ENCODE measurements around the gene FGF12. TPM values are rescaled to one million over a fixed set of nuclear protein-coding genes. Genes with fewer than 3 reads are reported as not detected.

Gene FGF12
- total RNA-seq, 1 donor from 2014 or later = not detected

DNA sequence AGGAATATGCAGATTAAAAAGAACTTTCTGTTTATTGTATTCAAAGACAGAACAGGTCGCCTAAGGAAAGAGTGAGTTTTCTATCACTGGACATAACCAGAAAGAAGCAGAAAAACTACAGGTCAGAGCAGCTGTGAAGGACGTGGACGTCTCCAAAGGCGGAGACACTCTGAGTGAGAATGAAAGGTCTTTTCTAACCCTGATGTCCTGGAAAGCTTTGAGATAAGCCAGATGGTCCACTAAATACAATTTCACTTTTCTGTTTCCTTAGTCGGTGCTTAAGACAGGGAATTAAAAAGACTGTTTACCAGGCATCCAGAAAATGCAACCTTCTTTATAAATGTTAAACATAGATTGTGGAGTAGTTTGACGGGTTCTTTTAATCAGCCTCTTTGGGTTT is 360.4 kb downstream of the FGF12 start:
- no peaks in the 10 kb centered on the region for H3K27me3 Mint-ChIP-seq (ENCODE audit: insufficient read depth)
- no peaks in the 10 kb centered on the region for H3K36me3 Mint-ChIP-seq (ENCODE audit: low read depth)
- no peak for DNase-seq (ENCODE audit: low spot score)
- no peaks in the 10 kb centered on the region for H3K4me1 Mint-ChIP-seq (ENCODE audit: low read depth)
- no peak overlapping the region for H3K27ac Mint-ChIP-seq
- intact Hi-C loops (cut with micrococcal nuclease) = no loop called here
- H3K9me3 Mint-ChIP-seq = no peaks in the 10 kb centered on the region
- no peak overlapping the region for H3K4me3 Mint-ChIP-seq

DNA sequence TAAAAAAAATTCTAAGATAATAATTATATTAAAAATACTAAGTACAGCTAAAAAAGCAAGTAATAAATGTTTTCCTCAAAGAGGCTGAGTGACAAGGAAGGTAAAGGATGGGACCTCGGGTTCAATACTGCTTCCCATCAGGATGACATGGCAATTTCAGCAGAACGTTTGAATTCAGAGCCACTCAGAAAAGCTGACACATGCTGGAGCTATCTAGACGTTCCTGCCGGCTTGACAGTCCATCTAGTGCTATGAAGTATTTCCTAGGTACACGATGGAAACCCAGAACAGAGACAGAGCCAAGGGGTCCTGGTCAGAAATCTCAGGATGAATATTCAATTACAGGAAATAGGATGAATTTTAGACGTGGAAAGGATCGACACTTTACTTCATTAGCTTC is 361.8 kb downstream of the FGF12 start:
- no peaks in the 10 kb centered on the region for H3K36me3 Mint-ChIP-seq (ENCODE audit: low read depth)
- intact Hi-C loops (cut with micrococcal nuclease) = no loop called here
- no peaks in the 10 kb centered on the region for H3K4me1 Mint-ChIP-seq (ENCODE audit: low read depth)
- no peaks in the 10 kb centered on the region for H3K27me3 Mint-ChIP-seq (ENCODE audit: insufficient read depth)
- no peak overlapping the region for H3K27ac Mint-ChIP-seq
- H3K4me3 Mint-ChIP-seq = no peak overlapping the region
- H3K9me3 Mint-ChIP-seq = no peaks in the 10 kb centered on the region
- no peak for DNase-seq (ENCODE audit: low spot score)

DNA sequence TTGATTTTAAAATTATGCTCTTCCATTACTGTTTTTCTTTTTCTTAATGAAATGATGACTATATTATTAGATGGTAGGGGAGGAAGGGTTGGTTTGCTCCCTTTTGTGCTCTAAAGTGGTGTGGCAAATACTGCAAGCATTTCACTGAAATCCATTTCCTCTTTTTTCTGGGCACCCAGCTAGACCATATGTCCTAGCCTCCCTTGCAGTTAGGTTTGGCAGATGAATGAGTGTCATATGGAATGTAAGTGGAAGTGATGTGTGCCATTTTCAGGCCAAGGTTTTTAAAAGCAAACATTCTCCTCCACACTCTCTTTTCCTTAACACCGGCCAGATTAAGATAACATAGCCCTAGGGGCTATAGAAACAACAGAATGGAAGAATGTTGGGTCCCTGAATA is 363.0 kb downstream of the FGF12 start:
- H3K4me1 Mint-ChIP-seq (ENCODE audit: low read depth) = no peaks in the 10 kb centered on the region
- no peak overlapping the region for H3K27ac Mint-ChIP-seq
- intact Hi-C loops (cut with micrococcal nuclease) = no loop called here
- H3K9me3 Mint-ChIP-seq = no peaks in the 10 kb centered on the region
- DNase-seq (ENCODE audit: low spot score) = no peak
- no peaks in the 10 kb centered on the region for H3K27me3 Mint-ChIP-seq (ENCODE audit: insufficient read depth)
- no peaks in the 10 kb centered on the region for H3K36me3 Mint-ChIP-seq (ENCODE audit: low read depth)
- no peak overlapping the region for H3K4me3 Mint-ChIP-seq

- Mint-ChIP-seq H3K4me1 (ENCODE audit: low read depth) (no peaks in the 10 kb centered on the region), H3K27me3 (ENCODE audit: insufficient read depth) (peaks cover 5% of the 10 kb centered on the region), H3K9me3 (no peaks in the 10 kb centered on the region), H3K27ac (no peak overlapping the region), H3K36me3 (ENCODE audit: low read depth) (no peaks in the 10 kb centered on the region), H3K4me3 (no peak overlapping the region)
- intact Hi-C loops (cut with micrococcal nuclease) = no loop called here
- DNase-seq (ENCODE audit: low spot score) = no peak
Measured at GRCh38 chr3:192354687-192355086, 372.7 kb downstream of the FGF12 start.

GRCh38 chr3:192352142-192352541 is 375.2 kb downstream of the FGF12 start:
- Mint-ChIP-seq H3K27me3 (ENCODE audit: insufficient read depth) (peaks cover 5% of the 10 kb centered on the region), H3K36me3 (ENCODE audit: low read depth) (no peaks in the 10 kb centered on the region), H3K9me3 (no peaks in the 10 kb centered on the region), H3K4me1 (ENCODE audit: low read depth) (no peaks in the 10 kb centered on the region), H3K27ac (no peak overlapping the region), H3K4me3 (no peak overlapping the region)
- intact Hi-C loops (cut with micrococcal nuclease) = no loop called here
- DNase-seq (ENCODE audit: low spot score) = no peak

- H3K9me3 Mint-ChIP-seq = no peaks in the 10 kb centered on the region
- H3K4me3 Mint-ChIP-seq = no peak overlapping the region
- peaks cover 5% of the 10 kb centered on the region for H3K27me3 Mint-ChIP-seq (ENCODE audit: insufficient read depth)
- H3K36me3 Mint-ChIP-seq (ENCODE audit: low read depth) = no peaks in the 10 kb centered on the region
- no peak overlapping the region for H3K27ac Mint-ChIP-seq
- no peaks in the 10 kb centered on the region for H3K4me1 Mint-ChIP-seq (ENCODE audit: low read depth)
- intact Hi-C loops (cut with micrococcal nuclease) = no loop called here
- DNase-seq (ENCODE audit: low spot score) = no peak
Measured at GRCh38 chr3:192351441-192351840, 375.9 kb downstream of the FGF12 start.

DNA sequence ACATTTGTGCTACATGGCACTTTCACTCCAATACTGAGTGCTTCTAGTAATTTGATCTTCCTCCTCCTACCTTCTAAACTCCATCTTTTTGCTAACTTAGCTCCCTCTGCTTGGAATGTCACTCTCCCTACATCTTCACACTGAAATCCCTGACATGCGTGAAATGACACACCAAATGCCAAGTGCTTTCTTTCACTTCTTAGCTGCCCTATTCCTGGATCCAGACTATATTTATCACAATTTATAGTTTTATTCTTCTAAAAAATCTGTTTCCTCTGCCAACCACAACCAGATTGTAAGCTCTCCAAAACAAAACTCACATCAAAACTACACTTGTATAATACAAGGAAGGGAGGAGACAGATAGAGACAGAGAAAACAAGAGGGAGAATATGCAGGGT is 387.3 kb downstream of the FGF12 start:
- DNase-seq (ENCODE audit: low spot score) = no peak
- Mint-ChIP-seq H3K36me3 (ENCODE audit: low read depth) (no peaks in the 10 kb centered on the region), H3K4me3 (no peak overlapping the region), H3K4me1 (ENCODE audit: low read depth) (no peaks in the 10 kb centered on the region), H3K9me3 (no peaks in the 10 kb centered on the region), H3K27ac (no peak overlapping the region), H3K27me3 (ENCODE audit: insufficient read depth) (peaks cover 7% of the 10 kb centered on the region)
- intact Hi-C loops (cut with micrococcal nuclease) = no loop called here

- no peaks in the 10 kb centered on the region for H3K9me3 Mint-ChIP-seq
- H3K36me3 Mint-ChIP-seq (ENCODE audit: low read depth) = no peaks in the 10 kb centered on the region
- no peak for DNase-seq (ENCODE audit: low spot score)
- intact Hi-C loops (cut with micrococcal nuclease) = no loop called here
- no peak overlapping the region for H3K4me3 Mint-ChIP-seq
- peaks cover 8% of the 10 kb centered on the region for H3K27me3 Mint-ChIP-seq (ENCODE audit: insufficient read depth)
- no peak overlapping the region for H3K27ac Mint-ChIP-seq
- H3K4me1 Mint-ChIP-seq (ENCODE audit: low read depth) = no peaks in the 10 kb centered on the region
Measured at GRCh38 chr3:192339214-192339613, 388.1 kb downstream of the FGF12 start.

GRCh38 chr3:192336286-192336685 is 391.1 kb downstream of the FGF12 start:
- Mint-ChIP-seq H3K36me3 (ENCODE audit: low read depth) (no peaks in the 10 kb centered on the region), H3K27me3 (ENCODE audit: insufficient read depth) (peaks cover 10% of the 10 kb centered on the region), H3K4me1 (ENCODE audit: low read depth) (peaks cover 14% of the 10 kb centered on the region), H3K4me3 (no peak overlapping the region), H3K27ac (no peak overlapping the region), H3K9me3 (no peaks in the 10 kb centered on the region)
- intact Hi-C loops (cut with micrococcal nuclease) = no loop called here
- no peak for DNase-seq (ENCODE audit: low spot score)

GRCh38 chr3:192332386-192333291 is 394.7 kb downstream of the FGF12 start:
- H3K27ac Mint-ChIP-seq = no peak overlapping the region
- H3K36me3 Mint-ChIP-seq (ENCODE audit: low read depth) = no peaks in the 10 kb centered on the region
- peaks cover 15% of the 10 kb centered on the region for H3K4me1 Mint-ChIP-seq (ENCODE audit: low read depth)
- peaks cover 8% of the 10 kb centered on the region for H3K27me3 Mint-ChIP-seq (ENCODE audit: insufficient read depth)
- H3K4me3 Mint-ChIP-seq = no peak overlapping the region
- DNase-seq (ENCODE audit: low spot score) = no peak
- intact Hi-C loops (cut with micrococcal nuclease) = no loop called here
- no peaks in the 10 kb centered on the region for H3K9me3 Mint-ChIP-seq

DNA sequence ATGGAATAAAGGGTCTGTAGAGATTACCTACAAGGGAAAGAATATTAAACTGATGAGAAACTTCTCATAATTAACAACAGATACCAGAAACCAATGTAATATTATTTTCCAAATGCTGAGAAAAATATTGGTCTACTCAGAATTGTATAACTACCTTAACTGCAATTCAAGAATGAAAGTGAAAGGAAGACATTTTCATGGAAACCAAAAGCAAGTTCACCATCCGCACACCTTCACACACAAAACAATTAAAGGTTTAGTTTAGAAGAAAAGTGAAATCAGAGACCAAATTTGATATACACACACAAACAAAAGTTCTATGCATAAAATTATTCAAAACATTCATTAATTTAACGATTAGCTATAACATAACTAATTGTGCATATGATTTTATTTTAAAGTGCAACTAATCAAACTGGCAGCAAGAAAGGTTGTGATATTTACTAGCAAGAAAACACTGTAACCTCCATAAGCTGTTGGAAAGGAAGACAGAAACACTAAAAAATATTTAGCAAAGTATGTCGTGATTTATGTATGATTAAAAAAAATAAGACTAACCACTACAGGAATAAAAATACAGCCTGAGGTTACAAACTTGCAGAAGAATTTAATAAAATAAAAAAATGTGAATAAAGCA is 395.5 kb downstream of the FGF12 start:
- H3K9me3 Mint-ChIP-seq = no peaks in the 10 kb centered on the region
- H3K36me3 Mint-ChIP-seq (ENCODE audit: low read depth) = no peaks in the 10 kb centered on the region
- intact Hi-C loops (cut with micrococcal nuclease) = no loop called here
- no peak for DNase-seq (ENCODE audit: low spot score)
- no peak overlapping the region for H3K27ac Mint-ChIP-seq
- peak overlapping the region; percentile 19 for H3K4me3 Mint-ChIP-seq
- H3K27me3 Mint-ChIP-seq (ENCODE audit: insufficient read depth) = peaks cover 8% of the 10 kb centered on the region
- peaks cover 15% of the 10 kb centered on the region for H3K4me1 Mint-ChIP-seq (ENCODE audit: low read depth)

- intact Hi-C loops (cut with micrococcal nuclease) = no loop called here
- H3K36me3 Mint-ChIP-seq (ENCODE audit: low read depth) = no peaks in the 10 kb centered on the region
- no peak for DNase-seq (ENCODE audit: low spot score)
- no peaks in the 10 kb centered on the region for H3K9me3 Mint-ChIP-seq
- H3K4me3 Mint-ChIP-seq = no peak overlapping the region
- H3K27me3 Mint-ChIP-seq (ENCODE audit: insufficient read depth) = no peaks in the 10 kb centered on the region
- peaks cover 5% of the 10 kb centered on the region for H3K4me1 Mint-ChIP-seq (ENCODE audit: low read depth)
- no peak overlapping the region for H3K27ac Mint-ChIP-seq
Measured at GRCh38 chr3:192326656-192327055, 400.7 kb downstream of the FGF12 start.

GRCh38 chr3:192317564-192317963 is 409.8 kb downstream of the FGF12 start:
- Mint-ChIP-seq H3K9me3 (no peaks in the 10 kb centered on the region), H3K27ac (no peak overlapping the region), H3K27me3 (ENCODE audit: insufficient read depth) (peaks cover 2% of the 10 kb centered on the region), H3K4me3 (no peak overlapping the region), H3K4me1 (ENCODE audit: low read depth) (no peaks in the 10 kb centered on the region), H3K36me3 (ENCODE audit: low read depth) (no peaks in the 10 kb centered on the region)
- intact Hi-C loops (cut with micrococcal nuclease) = no loop called here
- DNase-seq (ENCODE audit: low spot score) = no peak

Measured in activated T-helper 1 cell treated with anti-CD3 and anti-CD28 coated beads, Interleukin-12 subunit alpha, Interleukin-12 subunit beta, Interleukin-2, Interleukin-4 antibody, amounts not matched to agents 30 ng/mL and 10 ng/mL and 1 ng/mL, durations not matched to agents 14 hours and 24 hours and 36 hours (primary cell).